WTC11 (cell line): ENCODE data around the gene IGSF5. TPM values are rescaled to one million over a fixed set of nuclear protein-coding genes. Genes with fewer than 3 reads are reported as not detected.

Experiments
- ATAC-seq: fragments of 200-7000 bp; cut with Tn5 transposase; 2 replicates; pipeline ENCODE4 v1.10.0; 2021; ENCODE audit warnings: mild to moderate bottlenecking, moderate library complexity
- CTCF ChIA-PET: fragments of 300-600 bp; sonication (Branson Sonifier 250); formaldehyde crosslinking; loops from one replicate; lab custom pipeline; 2021; ENCODE audit warnings: antibody characterized with exemption; lab: Charles Lee
- POLR2A ChIA-PET: fragments of 350-600 bp; sonication (Branson Sonifier 250); formaldehyde crosslinking; loops from one replicate; lab custom pipeline; 2021; ENCODE audit warnings: antibody characterized with exemption; lab: Charles Lee
- DNase-seq: peaks from one replicate; pipeline ENCODE4 v3.0.0; 2021; ENCODE audit warnings: low spot score
- H3K27ac Mint-ChIP-seq: 2 replicates; pipeline ENCODE4 v1.8.0; 2021; ENCODE audit warnings: mixed read lengths
- H3K27me3 Mint-ChIP-seq: 2 replicates; pipeline ENCODE4 v1.8.0; 2021; ENCODE audit warnings: low read depth, mild to moderate bottlenecking, moderate library complexity, mixed read lengths
- H3K36me3 Mint-ChIP-seq: 2 replicates; pipeline ENCODE4 v1.8.0; 2021; ENCODE audit warnings: mixed read lengths
- H3K4me1 Mint-ChIP-seq: 2 replicates; pipeline ENCODE4 v1.8.0; 2022; ENCODE audit warnings: mixed read lengths
- H3K4me3 Mint-ChIP-seq: 2 replicates; pipeline ENCODE4 v1.8.0; 2021; ENCODE audit warnings: mild to moderate bottlenecking, moderate library complexity, mixed read lengths
- H3K9me3 Mint-ChIP-seq: 2 replicates; pipeline ENCODE4 v1.8.0; 2021; ENCODE audit warnings: mixed read lengths
- ATF1 ChIP-seq: sonication (generic); formaldehyde crosslinking; IDR thresholded peaks from 2 replicates; pipeline ENCODE4 v1.8.1; 2023; ENCODE audit warnings: mild to moderate bottlenecking, moderate library complexity, missing genetic modification reagents
- CBFB ChIP-seq: sonication (generic); formaldehyde crosslinking; IDR thresholded peaks from 2 replicates; pipeline ENCODE4 v1.8.1; 2022; ENCODE audit warnings: mild to moderate bottlenecking, low read depth, missing genetic modification reagents
- ETV6 ChIP-seq: sonication (generic); formaldehyde crosslinking; IDR thresholded peaks from 2 replicates; pipeline ENCODE4 v1.8.1; 2022; ENCODE audit warnings: mild to moderate bottlenecking, missing genetic modification reagents
- FOXK1 ChIP-seq: sonication (generic); formaldehyde crosslinking; IDR thresholded peaks from 2 replicates; pipeline ENCODE4 v1.8.0; 2022; ENCODE audit warnings: mild to moderate bottlenecking, moderate library complexity, missing genetic modification reagents
- FOXP1 ChIP-seq: sonication (generic); formaldehyde crosslinking; IDR thresholded peaks from 2 replicates; pipeline ENCODE4 v1.8.0; 2022; ENCODE audit warnings: missing genetic modification reagents, mild to moderate bottlenecking, moderate library complexity, borderline replicate concordance
- GABPB1 ChIP-seq: sonication (generic); formaldehyde crosslinking; IDR thresholded peaks from 2 replicates; pipeline ENCODE4 v1.8.1; 2023; ENCODE audit warnings: mild to moderate bottlenecking, missing genetic modification reagents
- GRHL2 ChIP-seq: fragments of 250-450 bp; sonication (Bioruptor Pico); IDR thresholded peaks from 2 replicates; pipeline ENCODE4 v1.8.0; 2022; ENCODE audit warnings: mild to moderate bottlenecking, moderate library complexity; ENCODE audit not compliant: insufficient replicate concordance, severe bottlenecking
- GTF2I ChIP-seq: fragments of 250-450 bp; sonication (Bioruptor Pico); conservative IDR thresholded peaks from 2 replicates; pipeline ENCODE4 v1.4.0; 2021; ENCODE audit warnings: mild to moderate bottlenecking
- IRF2 ChIP-seq: sonication (generic); formaldehyde crosslinking; IDR thresholded peaks from 2 replicates; pipeline ENCODE4 v1.8.0; 2022; ENCODE audit warnings: low read depth, missing genetic modification reagents, borderline replicate concordance
- MXD4 ChIP-seq: fragments of 250-450 bp; sonication (Bioruptor Pico); IDR thresholded peaks from 2 replicates; pipeline ENCODE4 v1.8.0; 2021; ENCODE audit warnings: mild to moderate bottlenecking, moderate library complexity, borderline replicate concordance
- MYBL2 ChIP-seq: sonication (generic); formaldehyde crosslinking; IDR thresholded peaks from 2 replicates; pipeline ENCODE4 v1.8.1; 2023; ENCODE audit warnings: mild to moderate bottlenecking, moderate library complexity, missing genetic modification reagents
- NFATC4 ChIP-seq: fragments of 250-450 bp; sonication (Bioruptor Pico); IDR thresholded peaks from 2 replicates; pipeline ENCODE4 v1.9.0; 2021; ENCODE audit warnings: mild to moderate bottlenecking
- NR1H2 ChIP-seq: sonication (generic); formaldehyde crosslinking; IDR thresholded peaks from 2 replicates; pipeline ENCODE4 v1.9.0; 2021; ENCODE audit warnings: mild to moderate bottlenecking, moderate library complexity, missing genetic modification reagents
- OVOL2 ChIP-seq: fragments of 250-450 bp; sonication (Bioruptor Pico); IDR thresholded peaks from 2 replicates; pipeline ENCODE4 v1.9.0; 2021; ENCODE audit warnings: mild to moderate bottlenecking, borderline replicate concordance
- RORB ChIP-seq: fragments of 250-450 bp; sonication (Bioruptor Pico); IDR thresholded peaks from 2 replicates; pipeline ENCODE4 v1.9.0; 2021; ENCODE audit warnings: mild to moderate bottlenecking
- SMAD3 ChIP-seq: sonication (generic); formaldehyde crosslinking; IDR thresholded peaks from 2 replicates; pipeline ENCODE4 v1.8.0; 2022; ENCODE audit warnings: missing genetic modification reagents, mild to moderate bottlenecking, borderline replicate concordance
- SP1 ChIP-seq: sonication (generic); formaldehyde crosslinking; conservative IDR thresholded peaks from 2 replicates; pipeline ENCODE4 v1.8.1; 2022; ENCODE audit warnings: missing genetic modification reagents
- TP53 ChIP-seq: sonication (generic); formaldehyde crosslinking; IDR thresholded peaks from 2 replicates; pipeline ENCODE4 v1.8.1; 2023; ENCODE audit warnings: mild to moderate bottlenecking, missing genetic modification reagents
- ZBTB21 ChIP-seq: sonication (generic); formaldehyde crosslinking; IDR thresholded peaks from 2 replicates; pipeline ENCODE4 v1.8.1; 2023; ENCODE audit warnings: mild to moderate bottlenecking, missing genetic modification reagents, borderline replicate concordance
- ZNF263 ChIP-seq: sonication (generic); formaldehyde crosslinking; IDR thresholded peaks from 2 replicates; pipeline ENCODE4 v1.8.1; 2022; ENCODE audit warnings: low read depth, mild to moderate bottlenecking, moderate library complexity, missing genetic modification reagents
- ZNF317 ChIP-seq: sonication (generic); formaldehyde crosslinking; IDR thresholded peaks from 2 replicates; pipeline ENCODE4 v1.8.1; 2023; ENCODE audit warnings: low read depth, mild to moderate bottlenecking, moderate library complexity, missing genetic modification reagents, borderline replicate concordance
- ZNF396 ChIP-seq: fragments of 250-450 bp; sonication (Bioruptor Pico); IDR thresholded peaks from 2 replicates; pipeline ENCODE4 v1.8.0; 2021; ENCODE audit warnings: mild to moderate bottlenecking, moderate library complexity, borderline replicate concordance
- total RNA-seq: library from RNA; stranded (reverse); gene quantifications from 3 replicates; pipeline ENCODE4 v1.2.3, GENCODE V29; 2021
- TF ChIP-seq, protein P1 (sequence below): sonication (generic); formaldehyde crosslinking; IDR thresholded peaks from 2 replicates; pipeline ENCODE4 v1.8.0; 2022; ENCODE audit warnings: missing genetic modification reagents
- TF ChIP-seq, protein P2 (sequence below): sonication (generic); formaldehyde crosslinking; IDR thresholded peaks from 2 replicates; pipeline ENCODE4 v1.8.0; 2023; ENCODE audit warnings: missing genetic modification reagents
- TF ChIP-seq, protein P3 (sequence below): sonication (generic); formaldehyde crosslinking; IDR thresholded peaks from 2 replicates; pipeline ENCODE4 v1.8.1; 2023; ENCODE audit warnings: mild to moderate bottlenecking, missing genetic modification reagents, moderate library complexity
- TF ChIP-seq, protein P4 (sequence below): fragments of 200-600 bp; IDR thresholded peaks from 2 replicates; pipeline ENCODE4 v1.8.0; 2022; ENCODE audit warnings: antibody characterized with exemption
- TF ChIP-seq, protein P5 (sequence below): sonication (generic); formaldehyde crosslinking; IDR thresholded peaks from 2 replicates; pipeline ENCODE4 v1.8.0; 2022; ENCODE audit warnings: mild to moderate bottlenecking, missing genetic modification reagents

Gene IGSF5
- total RNA-seq, 1 experiment from 2014 or later, result 3.6 TPM

DNA sequence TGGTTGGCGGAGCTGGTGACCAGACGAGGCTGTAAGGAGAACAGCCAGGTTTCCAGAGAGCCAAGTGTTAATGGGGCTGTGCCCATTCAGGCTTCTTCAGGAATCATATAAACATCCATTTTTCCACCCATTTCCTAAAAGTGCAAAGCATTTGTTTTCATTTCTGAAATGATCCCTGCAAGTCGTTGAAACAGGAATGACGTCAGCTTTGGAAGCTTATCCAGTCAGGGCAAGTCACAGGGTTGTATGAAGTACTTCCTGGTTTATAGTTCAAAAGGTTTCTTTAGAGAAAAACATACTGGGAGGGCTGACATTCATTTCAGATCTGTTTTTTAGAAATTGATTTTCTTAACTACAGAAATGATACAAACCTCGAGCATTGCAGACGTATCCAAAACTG, 29.2 kb downstream of the IGSF5 start:
- TF ChIP-seq MYBL2 (CRISPR knock-in tag), result no peak
- TF ChIP-seq ZBTB21 (CRISPR knock-in tag), result no peak
- TF ChIP-seq SMAD3 (CRISPR knock-in tag), result no peak
- TF ChIP-seq, protein P1, sequence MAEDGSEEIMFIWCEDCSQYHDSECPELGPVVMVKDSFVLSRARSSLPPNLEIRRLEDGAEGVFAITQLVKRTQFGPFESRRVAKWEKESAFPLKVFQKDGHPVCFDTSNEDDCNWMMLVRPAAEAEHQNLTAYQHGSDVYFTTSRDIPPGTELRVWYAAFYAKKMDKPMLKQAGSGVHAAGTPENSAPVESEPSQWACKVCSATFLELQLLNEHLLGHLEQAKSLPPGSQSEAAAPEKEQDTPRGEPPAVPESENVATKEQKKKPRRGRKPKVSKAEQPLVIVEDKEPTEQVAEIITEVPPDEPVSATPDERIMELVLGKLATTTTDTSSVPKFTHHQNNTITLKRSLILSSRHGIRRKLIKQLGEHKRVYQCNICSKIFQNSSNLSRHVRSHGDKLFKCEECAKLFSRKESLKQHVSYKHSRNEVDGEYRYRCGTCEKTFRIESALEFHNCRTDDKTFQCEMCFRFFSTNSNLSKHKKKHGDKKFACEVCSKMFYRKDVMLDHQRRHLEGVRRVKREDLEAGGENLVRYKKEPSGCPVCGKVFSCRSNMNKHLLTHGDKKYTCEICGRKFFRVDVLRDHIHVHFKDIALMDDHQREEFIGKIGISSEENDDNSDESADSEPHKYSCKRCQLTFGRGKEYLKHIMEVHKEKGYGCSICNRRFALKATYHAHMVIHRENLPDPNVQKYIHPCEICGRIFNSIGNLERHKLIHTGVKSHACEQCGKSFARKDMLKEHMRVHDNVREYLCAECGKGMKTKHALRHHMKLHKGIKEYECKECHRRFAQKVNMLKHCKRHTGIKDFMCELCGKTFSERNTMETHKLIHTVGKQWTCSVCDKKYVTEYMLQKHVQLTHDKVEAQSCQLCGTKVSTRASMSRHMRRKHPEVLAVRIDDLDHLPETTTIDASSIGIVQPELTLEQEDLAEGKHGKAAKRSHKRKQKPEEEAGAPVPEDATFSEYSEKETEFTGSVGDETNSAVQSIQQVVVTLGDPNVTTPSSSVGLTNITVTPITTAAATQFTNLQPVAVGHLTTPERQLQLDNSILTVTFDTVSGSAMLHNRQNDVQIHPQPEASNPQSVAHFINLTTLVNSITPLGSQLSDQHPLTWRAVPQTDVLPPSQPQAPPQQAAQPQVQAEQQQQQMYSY (CRISPR knock-in tag), result no peak
- TF ChIP-seq GRHL2 (CRISPR knock-in tag), result no peak
- TF ChIP-seq, protein P2, sequence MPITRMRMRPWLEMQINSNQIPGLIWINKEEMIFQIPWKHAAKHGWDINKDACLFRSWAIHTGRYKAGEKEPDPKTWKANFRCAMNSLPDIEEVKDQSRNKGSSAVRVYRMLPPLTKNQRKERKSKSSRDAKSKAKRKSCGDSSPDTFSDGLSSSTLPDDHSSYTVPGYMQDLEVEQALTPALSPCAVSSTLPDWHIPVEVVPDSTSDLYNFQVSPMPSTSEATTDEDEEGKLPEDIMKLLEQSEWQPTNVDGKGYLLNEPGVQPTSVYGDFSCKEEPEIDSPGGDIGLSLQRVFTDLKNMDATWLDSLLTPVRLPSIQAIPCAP (CRISPR knock-in tag), result no peak
- no peak for TF ChIP-seq SP1 (CRISPR knock-in tag)
- TF ChIP-seq MXD4 (CRISPR knock-in tag), result no peak
- no peak for TF ChIP-seq IRF2 (CRISPR knock-in tag)
- no peak for TF ChIP-seq ZNF263 (CRISPR knock-in tag)
- no peak for TF ChIP-seq RORB (CRISPR knock-in tag)
- no peak for TF ChIP-seq FOXP1 (CRISPR knock-in tag)
- TF ChIP-seq ATF1 (CRISPR knock-in tag), result no peak
- TF ChIP-seq CBFB, result no peak
- TF ChIP-seq GTF2I, result no peak
- TF ChIP-seq, protein P3, sequence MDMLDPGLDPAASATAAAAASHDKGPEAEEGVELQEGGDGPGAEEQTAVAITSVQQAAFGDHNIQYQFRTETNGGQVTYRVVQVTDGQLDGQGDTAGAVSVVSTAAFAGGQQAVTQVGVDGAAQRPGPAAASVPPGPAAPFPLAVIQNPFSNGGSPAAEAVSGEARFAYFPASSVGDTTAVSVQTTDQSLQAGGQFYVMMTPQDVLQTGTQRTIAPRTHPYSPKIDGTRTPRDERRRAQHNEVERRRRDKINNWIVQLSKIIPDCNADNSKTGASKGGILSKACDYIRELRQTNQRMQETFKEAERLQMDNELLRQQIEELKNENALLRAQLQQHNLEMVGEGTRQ (CRISPR knock-in tag), result no peak
- TF ChIP-seq ZNF396 (CRISPR knock-in tag), result no peak
- TF ChIP-seq NFATC4 (CRISPR knock-in tag), result no peak
- TF ChIP-seq FOXK1 (CRISPR knock-in tag), result no peak
- no peak for TF ChIP-seq ETV6 (CRISPR knock-in tag)
- TF ChIP-seq, all 79 proteins: peak for 0
- ATAC-seq (no peak), DNase-seq (no peak)
- H3K4me3 Mint-ChIP-seq, result no peak overlapping the region
- no peaks in the 10 kb centered on the region; the same call in 1 of the 2 replicates for H3K27me3 Mint-ChIP-seq
- peaks cover 22% of the 10 kb centered on the region for H3K4me1 Mint-ChIP-seq
- peaks cover 4% of the 10 kb centered on the region; the same call in 1 of the 2 replicates for H3K36me3 Mint-ChIP-seq
- no peaks in the 10 kb centered on the region for H3K9me3 Mint-ChIP-seq
- CTCF ChIA-PET, result interaction anchor here (1.0 kb wide), 1 partner anchor 93 kb away, joined by 3 read pairs; the partner anchor contains the start of gene PCP4
- POLR2A ChIA-PET, result no interaction called here
- no peak overlapping the region for H3K27ac Mint-ChIP-seq

DNA sequence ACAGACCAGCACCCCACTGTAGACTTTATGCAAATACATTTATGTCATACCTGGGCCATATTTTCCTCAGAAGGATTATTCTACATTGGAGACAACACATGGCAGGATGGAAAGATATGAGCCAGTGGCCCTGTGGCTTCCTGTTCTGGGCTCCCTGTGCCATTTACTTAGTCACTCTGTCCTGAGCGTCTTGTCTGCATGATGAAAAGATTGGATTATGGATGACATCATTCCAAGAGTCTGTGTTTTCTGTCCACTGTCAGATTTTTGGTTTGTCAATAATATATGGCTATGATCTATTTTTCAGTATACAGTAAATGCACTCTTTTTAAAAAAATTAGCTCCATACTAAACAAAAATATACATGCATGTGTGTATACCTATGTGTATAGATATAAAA, 30.8 kb downstream of the IGSF5 start:
- no peak overlapping the region for H3K27ac Mint-ChIP-seq
- H3K4me1 Mint-ChIP-seq, result peaks cover 22% of the 10 kb centered on the region
- ChIA-PET POLR2A (no interaction called here), CTCF (no interaction called here)
- DNase-seq (no peak), ATAC-seq (no peak)
- H3K9me3 Mint-ChIP-seq, result no peaks in the 10 kb centered on the region
- H3K36me3 Mint-ChIP-seq, result peaks cover 10% of the 10 kb centered on the region
- no peak overlapping the region for H3K4me3 Mint-ChIP-seq
- no peaks in the 10 kb centered on the region; the same call in 1 of the 2 replicates for H3K27me3 Mint-ChIP-seq
- TF ChIP-seq OVOL2 (no peak), ZNF317 (CRISPR knock-in tag) (no peak), FOXK1 (CRISPR knock-in tag) (no peak), GABPB1 (CRISPR knock-in tag) (no peak), SMAD3 (CRISPR knock-in tag) (no peak), TP53 (CRISPR knock-in tag) (no peak), NR1H2 (no peak)
- TF ChIP-seq, protein P4, sequence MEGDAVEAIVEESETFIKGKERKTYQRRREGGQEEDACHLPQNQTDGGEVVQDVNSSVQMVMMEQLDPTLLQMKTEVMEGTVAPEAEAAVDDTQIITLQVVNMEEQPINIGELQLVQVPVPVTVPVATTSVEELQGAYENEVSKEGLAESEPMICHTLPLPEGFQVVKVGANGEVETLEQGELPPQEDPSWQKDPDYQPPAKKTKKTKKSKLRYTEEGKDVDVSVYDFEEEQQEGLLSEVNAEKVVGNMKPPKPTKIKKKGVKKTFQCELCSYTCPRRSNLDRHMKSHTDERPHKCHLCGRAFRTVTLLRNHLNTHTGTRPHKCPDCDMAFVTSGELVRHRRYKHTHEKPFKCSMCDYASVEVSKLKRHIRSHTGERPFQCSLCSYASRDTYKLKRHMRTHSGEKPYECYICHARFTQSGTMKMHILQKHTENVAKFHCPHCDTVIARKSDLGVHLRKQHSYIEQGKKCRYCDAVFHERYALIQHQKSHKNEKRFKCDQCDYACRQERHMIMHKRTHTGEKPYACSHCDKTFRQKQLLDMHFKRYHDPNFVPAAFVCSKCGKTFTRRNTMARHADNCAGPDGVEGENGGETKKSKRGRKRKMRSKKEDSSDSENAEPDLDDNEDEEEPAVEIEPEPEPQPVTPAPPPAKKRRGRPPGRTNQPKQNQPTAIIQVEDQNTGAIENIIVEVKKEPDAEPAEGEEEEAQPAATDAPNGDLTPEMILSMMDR, result no peak
- TF ChIP-seq, protein P5, sequence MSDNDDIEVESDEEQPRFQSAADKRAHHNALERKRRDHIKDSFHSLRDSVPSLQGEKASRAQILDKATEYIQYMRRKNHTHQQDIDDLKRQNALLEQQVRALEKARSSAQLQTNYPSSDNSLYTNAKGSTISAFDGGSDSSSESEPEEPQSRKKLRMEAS, result no peak
